TTC549 (cell line): ENCODE measurements around the gene RIT1.
"Not testable (repeated sequence)": the region's sequence is repeated elsewhere in the genome, so short reads cannot be mapped to it uniquely, and the experiment has no call there.

Experiments used
- FAIRE-seq: peaks from 2 replicates; lab custom pipeline; 2012; peaks lifted over from hg19 to GRCh38; lab: Jason Lieb, UNC

The RIT1 gene

DNA sequence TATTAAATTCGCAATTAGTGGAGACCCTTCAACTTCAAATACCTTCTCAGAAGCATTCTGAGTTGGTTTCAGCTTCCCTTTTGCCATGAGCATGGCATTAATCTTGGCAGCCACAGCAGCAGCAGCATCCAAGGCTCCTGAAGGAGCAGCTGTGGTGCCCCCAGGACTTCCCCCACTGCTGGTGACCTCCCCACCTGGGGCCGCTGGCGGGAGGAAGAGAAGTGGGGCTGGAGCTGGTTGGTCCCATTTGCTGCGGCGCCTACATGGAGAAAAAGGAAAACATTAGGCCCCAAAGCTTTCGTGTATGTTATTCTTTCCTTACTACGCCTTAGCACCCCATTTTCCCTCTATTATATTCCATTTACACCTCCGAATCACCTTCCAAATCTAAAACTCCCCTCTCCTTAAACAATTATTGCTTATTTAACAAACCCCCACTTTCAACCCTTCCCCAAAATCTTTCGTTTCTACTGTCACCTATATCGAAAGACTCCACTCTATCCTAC lies 22.5 kb upstream of the RIT1 start:
- FAIRE-seq = no peak

DNA sequence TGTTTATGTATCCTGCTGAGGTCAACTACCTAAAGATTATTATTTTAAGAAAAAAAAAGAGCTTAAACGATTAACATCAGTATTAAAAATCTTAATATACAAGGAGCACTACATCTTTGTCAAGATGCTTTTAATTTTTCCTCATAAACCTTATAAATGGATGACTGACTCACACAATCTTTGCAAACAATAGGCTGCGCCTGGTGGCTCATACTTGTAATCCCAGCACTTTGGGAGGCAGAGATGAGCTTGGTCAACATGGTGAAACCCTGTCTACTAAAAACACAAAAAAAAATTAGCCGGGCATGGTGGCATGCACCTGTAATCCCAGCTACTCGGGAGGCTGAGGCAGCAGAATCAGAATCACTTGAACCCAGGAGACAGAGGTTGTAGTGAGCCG lies 21.3 kb upstream of the RIT1 start:
- FAIRE-seq = no peak

DNA sequence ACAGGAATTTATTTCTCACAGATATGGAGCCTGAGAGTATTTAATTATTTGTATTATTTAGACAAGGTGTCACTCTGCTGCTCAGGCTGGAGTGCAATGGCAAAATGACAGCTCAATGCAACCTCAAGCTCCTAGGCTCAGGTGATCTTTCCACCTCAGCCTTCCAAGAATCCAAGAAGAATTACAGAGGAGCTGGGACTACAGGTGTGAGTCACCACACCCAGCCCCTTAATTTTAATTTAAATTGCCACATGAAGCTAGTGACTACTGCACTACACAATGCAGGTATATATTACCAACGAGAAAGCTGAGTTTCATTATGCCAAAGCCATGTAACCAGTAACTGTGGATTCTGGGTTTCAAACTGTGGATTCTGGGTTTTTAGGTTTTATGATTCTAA lies 20.9 kb upstream of the RIT1 start:
- no peak for FAIRE-seq

GRCh38 chr1:155931332-155932038 lies 20.3 kb upstream of the RIT1 start:
- FAIRE-seq = no peak

DNA sequence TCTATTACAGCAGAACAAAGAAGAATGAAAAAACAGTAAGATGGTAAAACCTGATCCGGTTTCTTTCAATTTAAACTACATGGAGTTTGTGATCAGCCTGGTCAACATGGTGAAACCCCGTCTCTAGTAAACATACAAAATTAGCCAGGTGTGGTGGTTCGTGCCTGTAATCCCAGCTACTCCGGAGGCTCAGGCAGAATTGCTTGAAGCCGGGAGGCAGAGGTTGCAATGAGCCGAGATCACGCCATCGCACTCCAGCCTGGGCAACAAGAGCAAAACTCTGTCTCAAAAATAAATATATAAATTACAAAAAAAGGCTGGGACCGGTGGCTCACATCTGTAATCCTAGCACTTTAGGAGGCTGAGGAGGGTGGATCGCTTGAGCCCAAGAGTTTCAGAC lies 19.6 kb upstream of the RIT1 start:
- FAIRE-seq = not testable (repeated sequence)

DNA sequence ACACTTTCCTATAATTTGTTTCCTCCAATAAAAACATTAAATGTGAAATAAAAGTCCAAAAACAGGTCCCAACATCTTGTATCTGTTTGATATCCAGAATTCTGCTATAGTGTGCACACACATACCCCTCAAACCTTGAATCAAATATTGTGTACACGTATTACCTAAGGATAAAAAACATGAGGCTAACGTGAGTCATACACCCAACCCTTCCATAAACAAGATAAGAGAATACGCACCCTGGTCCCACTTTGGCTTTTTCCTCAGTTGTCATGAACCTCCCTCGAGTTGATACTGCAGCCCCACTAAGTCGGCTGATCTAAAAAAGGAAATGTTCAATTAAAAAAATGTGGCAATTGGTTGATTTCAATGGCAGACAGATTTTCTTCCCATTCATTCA lies 17.9 kb upstream of the RIT1 start:
- FAIRE-seq = no peak

- no peak for FAIRE-seq
These were observed 14.4 kb upstream of the RIT1 start for GRCh38 chr1:155925506-155925905.

DNA sequence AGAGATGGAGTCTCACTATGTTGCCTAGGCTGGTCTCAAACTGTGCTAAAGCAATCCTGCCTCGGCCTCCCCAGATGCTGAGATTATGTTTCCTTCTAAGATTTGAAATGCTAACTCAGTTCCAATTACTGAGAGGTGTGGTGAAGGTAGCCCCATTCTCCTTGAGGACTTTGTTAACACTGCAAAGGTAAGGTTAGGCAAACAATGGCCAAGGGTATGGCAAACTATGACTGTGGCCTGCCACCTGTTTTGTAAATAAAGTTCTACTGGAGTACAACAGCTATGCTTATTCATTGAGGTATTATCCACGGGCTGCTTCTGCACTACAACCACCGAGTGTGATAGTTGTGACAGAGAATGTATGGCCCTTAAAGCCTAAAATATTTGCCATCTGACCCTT lies 9.6 kb upstream of the RIT1 start:
- FAIRE-seq = no peak

- FAIRE-seq = no peak
These were observed 8.7 kb upstream of the RIT1 start for GRCh38 chr1:155919801-155920200.

DNA sequence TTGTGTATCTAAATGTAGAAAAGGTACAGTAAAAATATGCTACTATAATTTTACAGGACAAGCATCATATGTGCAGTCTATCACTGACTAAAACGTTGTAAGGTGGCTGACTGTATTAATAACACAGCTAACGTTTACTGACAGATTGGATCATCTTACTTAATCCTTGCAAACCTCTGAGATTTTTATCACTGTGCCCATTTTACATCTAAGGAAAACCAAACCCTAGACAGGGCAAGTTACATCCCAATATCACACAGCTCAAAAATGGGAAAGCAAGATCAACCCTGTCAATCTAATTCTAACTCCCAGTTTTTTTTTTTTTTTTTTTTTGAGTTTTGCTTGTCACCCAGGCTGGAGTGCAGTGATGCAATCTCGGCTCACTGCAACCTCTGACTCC lies 7.5 kb upstream of the RIT1 start:
- FAIRE-seq = peak; percentile 22

GRCh38 chr1:155913969-155914757 lies 3.0 kb upstream of the RIT1 start:
- FAIRE-seq = peak; percentile 84

DNA sequence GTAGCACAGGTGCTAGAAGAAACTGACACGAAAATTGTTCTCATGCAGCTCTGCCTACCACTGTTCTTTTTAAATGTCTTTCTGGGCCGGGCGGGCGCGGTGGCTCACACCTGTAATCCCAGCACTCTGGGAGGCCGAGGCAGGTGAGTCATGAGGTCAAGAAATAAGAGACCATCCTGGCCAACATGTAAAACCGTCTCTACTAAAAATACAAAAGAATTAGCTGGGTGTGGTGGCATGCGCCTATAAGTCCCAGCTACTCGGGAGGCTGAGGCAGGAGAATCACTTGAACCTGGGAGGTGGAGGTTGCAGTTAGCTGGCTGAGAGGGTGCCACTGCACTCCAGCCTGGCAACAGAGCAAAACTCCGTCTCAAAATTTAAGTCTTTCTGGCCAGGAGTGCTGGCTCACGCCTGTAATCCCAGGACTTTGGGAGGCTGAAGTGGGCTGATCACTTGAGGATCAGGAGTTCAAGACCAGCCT lies 947 bp upstream of the RIT1 start:
- no peak for FAIRE-seq

- FAIRE-seq = no peak
These were observed 478 bp downstream of the RIT1 start for GRCh38 chr1:155910621-155911121.

GRCh38 chr1:155909894-155910293 lies 1.3 kb downstream of the RIT1 start:
- no peak for FAIRE-seq

- no peak for FAIRE-seq
These were observed 6.9 kb downstream of the RIT1 start for GRCh38 chr1:155904261-155904660.

- no peak for FAIRE-seq
These were observed 11.0 kb downstream of the RIT1 start for GRCh38 chr1:155900161-155900560.

DNA sequence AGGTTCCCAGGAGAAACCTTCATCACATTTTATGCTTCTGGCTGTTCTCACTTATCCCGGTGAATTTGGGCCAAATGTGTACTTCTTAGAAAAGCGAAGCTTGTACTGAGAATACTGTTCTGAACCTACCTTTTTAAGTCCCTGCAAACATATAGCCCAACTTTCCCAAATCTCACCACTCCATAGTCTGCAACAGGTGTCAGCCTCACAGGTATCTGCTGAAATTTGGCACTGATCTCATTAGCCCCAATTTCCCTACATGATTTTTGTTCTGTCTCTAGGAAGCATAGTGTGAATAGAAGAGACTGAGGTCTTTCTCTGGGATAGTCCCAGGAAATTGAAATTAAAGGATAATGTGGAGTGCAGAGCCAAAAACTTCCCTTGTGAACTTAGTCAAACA lies 11.5 kb downstream of the RIT1 start:
- FAIRE-seq = no peak

DNA sequence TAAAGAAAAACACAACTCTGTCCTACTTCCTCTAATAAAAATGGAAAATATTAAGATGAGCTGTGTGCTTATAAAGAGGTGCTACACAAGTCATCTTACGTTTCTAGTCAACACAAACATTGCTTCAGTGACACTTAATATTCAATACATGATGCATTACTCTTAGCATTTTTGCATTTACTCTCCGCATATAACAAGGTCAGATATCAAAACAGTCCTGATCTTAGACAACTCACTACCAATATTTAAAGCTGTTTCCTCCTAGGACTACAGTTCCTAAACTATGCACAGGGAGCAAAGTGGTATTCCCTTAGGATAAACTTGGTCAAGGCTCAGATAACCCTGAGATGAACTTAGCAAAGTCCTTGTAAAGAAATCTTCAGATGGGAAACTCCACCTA lies 12.3 kb downstream of the RIT1 start:
- peak; percentile 7 for FAIRE-seq

DNA sequence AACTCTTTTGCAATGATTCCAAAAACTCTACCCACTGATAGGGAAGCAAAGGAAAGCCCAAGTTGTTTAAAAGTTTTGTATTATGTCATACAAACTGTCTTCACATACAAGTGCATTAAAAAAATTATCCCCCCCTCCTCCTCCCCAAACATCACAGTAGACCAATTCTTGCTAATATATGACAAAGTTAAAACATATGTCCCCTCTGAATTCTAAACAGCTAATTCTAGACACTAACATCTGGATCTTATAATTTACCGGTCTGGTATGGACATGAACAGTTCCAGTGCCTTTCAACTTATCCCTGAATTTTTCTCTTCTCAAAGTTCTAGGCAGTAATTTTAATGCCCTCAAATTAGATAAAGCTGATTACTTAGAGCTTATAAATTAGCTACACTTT lies 13.4 kb downstream of the RIT1 start:
- FAIRE-seq = no peak

DNA sequence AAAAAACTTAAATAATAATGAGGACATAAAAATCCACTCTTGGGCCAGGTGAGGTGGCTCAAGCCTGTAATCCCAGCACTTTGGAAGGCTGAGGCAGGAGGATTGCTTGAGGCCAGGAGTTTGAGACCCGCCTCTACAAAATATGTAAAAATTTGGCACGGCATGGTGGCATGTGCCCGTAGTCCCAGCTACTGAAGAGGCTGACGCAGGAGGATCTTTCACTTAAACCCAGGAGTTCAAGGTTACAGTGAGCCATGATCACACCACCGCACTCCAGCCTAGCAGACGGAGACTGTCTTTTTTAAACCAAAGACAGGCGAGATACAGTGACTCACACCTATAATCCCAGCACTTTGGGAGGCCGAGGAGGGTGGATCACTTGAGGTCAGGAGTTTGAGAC lies 14.7 kb downstream of the RIT1 start:
- not testable (repeated sequence) for FAIRE-seq

GRCh38 chr1:155895617-155896016 lies 15.5 kb downstream of the RIT1 start:
- FAIRE-seq = not testable (repeated sequence)

GRCh38 chr1:155893389-155894142 lies 17.6 kb downstream of the RIT1 start:
- no peak for FAIRE-seq

DNA sequence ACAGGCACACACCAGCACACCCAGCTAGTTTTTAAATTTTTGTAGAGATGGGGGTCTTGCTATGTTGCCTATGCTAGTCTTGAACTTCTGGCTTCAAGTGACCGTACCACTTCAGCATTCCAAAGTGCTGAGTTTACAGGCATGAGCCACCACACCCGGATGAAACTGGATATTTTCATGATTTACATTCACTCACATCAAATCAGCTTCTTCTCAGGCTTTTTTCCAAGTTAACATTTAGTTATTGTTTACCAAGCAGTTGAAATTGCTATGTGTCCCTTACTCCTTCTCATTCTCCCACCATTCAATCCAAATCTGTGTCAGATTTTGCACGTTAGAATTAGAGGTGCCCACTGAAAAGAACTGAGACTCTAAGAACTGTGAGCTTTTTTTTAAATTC lies 18.4 kb downstream of the RIT1 start:
- no peak for FAIRE-seq
